Tibial nerve (tissue), 4 donors: Measurements from ENCODE around the gene PLA2G2A. TPM values are rescaled to one million over a fixed set of nuclear protein-coding genes. Genes with fewer than 3 reads are reported as not detected.

ENCODE experiments used
- DNase-seq, 2 donors: peaks; one replicate each; pipeline ENCODE4 v3.0.0-alpha.2; 2019; ENCODE audit warnings: low spot score in 2 of 2
- H3K27ac ChIP-seq, 4 donors: fragments of 200-600 bp; sonication (generic) in 3 of 4; one replicate each; pipeline ENCODE4 v1.5.1; 2017 to 2019; ENCODE audit warnings: mild to moderate bottlenecking in 1 of 4
- H3K27me3 ChIP-seq, 2 donors: fragments of 200-600 bp; sonication (generic) in 1 of 2; one replicate each; pipeline versions ENCODE4 v1.5.1 to v1.6.0; 2017 to 2019
- H3K36me3 ChIP-seq, 3 donors: fragments of 200-600 bp; sonication (generic); one replicate each; pipeline ENCODE4 v1.5.1; 2018 to 2019
- H3K4me1 ChIP-seq, 4 donors: fragments of 200-600 bp; sonication (generic) in 3 of 4; one replicate each; pipeline ENCODE4 v1.5.1; 2017 to 2019
- H3K4me3 ChIP-seq, 4 donors: fragments of 200-600 bp; sonication (generic) in 3 of 4; one replicate each; pipeline ENCODE4 v1.5.1; 2017 to 2019; ENCODE audit warnings: mild to moderate bottlenecking in 1 of 4, moderate library complexity in 1 of 4
- H3K9me3 ChIP-seq, 4 donors: fragments of 200-600 bp; sonication (generic) in 3 of 4; one replicate each; pipeline ENCODE4 v1.5.1; 2017 to 2019
- EP300 ChIP-seq, 2 donors: sonication (generic); formaldehyde crosslinking; IDR thresholded peaks; one replicate each; pipeline ENCODE4 v1.6.1; 2017; ENCODE audit warnings: antibody characterized with exemption in 2 of 2, mild to moderate bottlenecking in 1 of 2
- POLR2A ChIP-seq, 2 donors: fragments of 450-650 bp; IDR thresholded peaks; one replicate each; pipeline ENCODE4 v1.6.1; 2017; ENCODE audit warnings: antibody characterized with exemption in 2 of 2, mild to moderate bottlenecking in 2 of 2, moderate library complexity in 2 of 2
- WGBS, 2 donors: methylation state at CpG; one replicate each; pipeline ENCODE4 v1.1.5; 2018; 5-methylcytosine and 5-hydroxymethylcytosine counted together
- total RNA-seq, 4 donors: library from RNA; depleted of rRNA; stranded (reverse); fragments of >200 nt; gene quantifications; one replicate each; pipeline ENCODE4 v1.1.0, GENCODE V29; 2016
- TF ChIP-seq, protein P1 (sequence below), 5 experiments: fragments of 200-600 bp in 3 of 5; fragments of 450-650 bp in 2 of 5; sonication (generic) in 3 of 5; IDR thresholded peaks; one replicate each; pipeline ENCODE4 v1.5.1; 2016 to 2019; ENCODE audit warnings: antibody characterized with exemption in 5 of 5, mild to moderate bottlenecking in 3 of 5, moderate library complexity in 2 of 5

Gene PLA2G2A
- total RNA-seq, 4 donors from 2014 or later: 327 to 509 (median 407) TPM

- no peak for DNase-seq
- no peaks in the 10 kb centered on the region for H3K36me3 ChIP-seq
- H3K4me1 ChIP-seq: no peaks in the 10 kb centered on the region
- no peaks in the 10 kb centered on the region for H3K9me3 ChIP-seq
- H3K4me3 ChIP-seq: no peak overlapping the region
- H3K27ac ChIP-seq: no peak overlapping the region
- no peaks in the 10 kb centered on the region for H3K27me3 ChIP-seq
- 93 to 96% methylated on average over 2 of the region's 2 CpGs for WGBS, 2 donors
- TF ChIP-seq, protein P1, sequence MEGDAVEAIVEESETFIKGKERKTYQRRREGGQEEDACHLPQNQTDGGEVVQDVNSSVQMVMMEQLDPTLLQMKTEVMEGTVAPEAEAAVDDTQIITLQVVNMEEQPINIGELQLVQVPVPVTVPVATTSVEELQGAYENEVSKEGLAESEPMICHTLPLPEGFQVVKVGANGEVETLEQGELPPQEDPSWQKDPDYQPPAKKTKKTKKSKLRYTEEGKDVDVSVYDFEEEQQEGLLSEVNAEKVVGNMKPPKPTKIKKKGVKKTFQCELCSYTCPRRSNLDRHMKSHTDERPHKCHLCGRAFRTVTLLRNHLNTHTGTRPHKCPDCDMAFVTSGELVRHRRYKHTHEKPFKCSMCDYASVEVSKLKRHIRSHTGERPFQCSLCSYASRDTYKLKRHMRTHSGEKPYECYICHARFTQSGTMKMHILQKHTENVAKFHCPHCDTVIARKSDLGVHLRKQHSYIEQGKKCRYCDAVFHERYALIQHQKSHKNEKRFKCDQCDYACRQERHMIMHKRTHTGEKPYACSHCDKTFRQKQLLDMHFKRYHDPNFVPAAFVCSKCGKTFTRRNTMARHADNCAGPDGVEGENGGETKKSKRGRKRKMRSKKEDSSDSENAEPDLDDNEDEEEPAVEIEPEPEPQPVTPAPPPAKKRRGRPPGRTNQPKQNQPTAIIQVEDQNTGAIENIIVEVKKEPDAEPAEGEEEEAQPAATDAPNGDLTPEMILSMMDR (IDR thresholded peaks at IDR 0.05): no peak
- TF ChIP-seq POLR2A (IDR thresholded peaks at IDR 0.05): no peak
- TF ChIP-seq EP300 (IDR thresholded peaks at IDR 0.05): no peak
These were observed 36.8 kb downstream of the PLA2G2A start for GRCh38 chr1:19942657-19943056.

DNA sequence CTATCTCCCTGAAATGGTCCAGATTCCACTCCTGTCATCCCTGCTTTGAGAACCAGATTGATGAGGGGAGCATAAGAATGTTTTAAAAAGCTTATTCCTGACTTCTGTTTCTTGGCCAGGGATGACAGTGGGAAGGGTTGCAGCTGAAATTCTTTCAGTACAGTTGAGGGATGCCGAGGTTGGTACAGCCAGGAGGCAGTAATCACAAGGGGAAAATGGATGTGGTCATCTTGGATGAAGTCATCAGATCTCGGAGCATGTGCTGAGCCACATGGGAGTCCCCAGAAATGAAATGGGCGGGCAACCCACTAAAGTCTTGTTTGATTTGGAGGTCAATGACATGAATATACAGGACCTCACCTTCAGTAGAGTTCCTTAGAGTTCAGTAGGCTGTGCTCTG is 37.3 kb downstream of the PLA2G2A start:
- 72 to 74% methylated on average over 3 of the region's 3 CpGs for WGBS, 2 donors
- Histone ChIP-seq H3K4me3 (no peak overlapping the region), H3K27ac (no peak overlapping the region), H3K36me3 (no peaks in the 10 kb centered on the region), H3K27me3 (no peaks in the 10 kb centered on the region), H3K9me3 (no peaks in the 10 kb centered on the region), H3K4me1 (no peaks in the 10 kb centered on the region)
- TF ChIP-seq POLR2A (IDR thresholded peaks at IDR 0.05) (no peak), EP300 (IDR thresholded peaks at IDR 0.05) (no peak)
- TF ChIP-seq, protein P1 (IDR thresholded peaks at IDR 0.05): no peak
- DNase-seq: no peak

- no peaks in the 10 kb centered on the region for H3K4me1 ChIP-seq
- H3K4me3 ChIP-seq: no peak overlapping the region
- no peaks in the 10 kb centered on the region for H3K9me3 ChIP-seq
- H3K27ac ChIP-seq: no peak overlapping the region
- H3K36me3 ChIP-seq: no peaks in the 10 kb centered on the region
- no peak for TF ChIP-seq EP300 (IDR thresholded peaks at IDR 0.05)
- no peak for TF ChIP-seq POLR2A (IDR thresholded peaks at IDR 0.05)
- WGBS, 2 donors: 87 to 98% methylated on average over 3 of the region's 3 CpGs
- no peak for DNase-seq
- no peaks in the 10 kb centered on the region for H3K27me3 ChIP-seq
These were observed 38.2 kb downstream of the PLA2G2A start for GRCh38 chr1:19941206-19941568.

GRCh38 chr1:19940486-19941205 is 38.8 kb downstream of the PLA2G2A start:
- Histone ChIP-seq H3K4me1 (no peaks in the 10 kb centered on the region), H3K4me3 (no peak overlapping the region), H3K36me3 (no peaks in the 10 kb centered on the region), H3K27me3 (no peaks in the 10 kb centered on the region), H3K27ac (no peak overlapping the region), H3K9me3 (no peaks in the 10 kb centered on the region)
- TF ChIP-seq EP300 (IDR thresholded peaks at IDR 0.05) (no peak), POLR2A (IDR thresholded peaks at IDR 0.05) (no peak)
- TF ChIP-seq, protein P1 (IDR thresholded peaks at IDR 0.05): no peak
- no peak for DNase-seq
- WGBS, 2 donors: 70 to 74% methylated on average over 7 of the region's 7 CpGs

GRCh38 chr1:19938472-19938871 is 40.9 kb downstream of the PLA2G2A start:
- TF ChIP-seq, protein P1 (IDR thresholded peaks at IDR 0.05): no peak
- no peak for TF ChIP-seq EP300 (IDR thresholded peaks at IDR 0.05)
- no peak for TF ChIP-seq POLR2A (IDR thresholded peaks at IDR 0.05)
- H3K9me3 ChIP-seq: peaks cover 0 to under 1% (median 0%) of the 10 kb centered on the region in 4 donors
- no peaks in the 10 kb centered on the region for H3K4me1 ChIP-seq
- WGBS, 2 donors: 76 to 81% methylated on average over 1 of the region's 1 CpG
- no peak overlapping the region for H3K27ac ChIP-seq
- no peak for DNase-seq
- H3K36me3 ChIP-seq: no peaks in the 10 kb centered on the region
- no peak overlapping the region for H3K4me3 ChIP-seq
- no peaks in the 10 kb centered on the region for H3K27me3 ChIP-seq
